ENCODE measurements around the gene STX2. TPM values are rescaled to one million over a fixed set of nuclear protein-coding genes. Genes with fewer than 3 reads are reported as not detected.
A peak's percentile ranks its signal among the peaks of the same experiment; 100 is the strongest.

STX2 gene
- total RNA-seq, 1 donor from 2014 or later = 14.0 TPM

DNA sequence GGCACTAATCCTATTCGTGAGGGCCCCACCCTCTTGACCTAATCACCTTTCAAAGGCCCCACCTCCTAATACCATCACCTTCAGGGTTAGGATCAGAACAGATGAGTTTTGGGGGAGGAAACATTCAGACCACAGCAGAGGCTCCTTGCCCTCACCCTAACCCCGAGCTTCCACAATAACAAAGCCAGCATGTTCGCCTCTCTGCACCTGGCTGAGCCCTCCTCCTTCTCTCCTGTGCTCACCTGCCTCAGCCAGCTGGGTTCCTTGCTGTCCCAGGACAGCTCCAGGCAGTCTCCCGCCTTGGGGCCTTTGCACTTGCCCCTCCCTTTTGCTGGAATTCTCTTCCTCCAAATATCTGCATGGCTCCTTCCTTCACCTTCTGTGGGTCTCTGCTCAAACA is 23.1 kb upstream of the STX2 start:
- no peak for DNase-seq (ENCODE audit: low spot score in 2 of 2, unreplicated experiment in 2 of 2)
- no peak for TF ChIP-seq CTCF (IDR thresholded peaks at IDR 0.05; ENCODE audit: unreplicated experiment)
- Mint-ChIP-seq H3K4me1 (no peaks in the 10 kb centered on the region), H3K27ac (no peak overlapping the region), H3K4me3 (no peak overlapping the region), H3K27me3 (ENCODE audit: low read depth) (no peaks in the 10 kb centered on the region), H3K9me3 (peaks cover 4% of the 10 kb centered on the region), H3K36me3 (no peaks in the 10 kb centered on the region)

DNA sequence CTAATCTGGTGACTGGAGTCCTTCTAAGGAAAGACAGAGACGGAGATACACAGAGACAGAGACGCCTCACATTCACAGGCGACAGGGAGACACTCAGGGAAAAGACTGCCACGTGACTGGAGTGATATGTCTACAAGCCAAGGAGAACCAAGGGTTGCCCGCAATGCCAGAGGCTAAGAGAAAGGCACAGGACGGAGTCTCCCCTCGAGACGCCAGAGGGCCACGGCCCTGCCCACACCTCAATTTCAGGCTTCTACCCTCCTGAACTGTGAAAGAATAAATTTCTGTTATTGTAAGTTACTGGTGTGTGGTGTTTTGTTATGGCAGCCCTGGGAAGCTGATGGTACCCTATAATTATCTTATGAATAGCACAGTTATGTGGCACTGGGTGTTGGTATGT is 21.3 kb upstream of the STX2 start:
- Mint-ChIP-seq H3K4me1 (no peaks in the 10 kb centered on the region), H3K4me3 (no peak overlapping the region), H3K27ac (no peak overlapping the region), H3K9me3 (peaks cover 9% of the 10 kb centered on the region), H3K27me3 (ENCODE audit: low read depth) (peaks cover 4% of the 10 kb centered on the region), H3K36me3 (no peaks in the 10 kb centered on the region)
- DNase-seq (ENCODE audit: low spot score in 2 of 2, unreplicated experiment in 2 of 2) = no peak
- TF ChIP-seq CTCF (IDR thresholded peaks at IDR 0.05; ENCODE audit: unreplicated experiment) = no peak

- H3K27ac Mint-ChIP-seq = no peak overlapping the region
- no peaks in the 10 kb centered on the region for H3K36me3 Mint-ChIP-seq
- no peaks in the 10 kb centered on the region for H3K4me1 Mint-ChIP-seq
- DNase-seq (ENCODE audit: low spot score in 2 of 2, unreplicated experiment in 2 of 2) = no peak
- H3K4me3 Mint-ChIP-seq = no peak overlapping the region
- H3K9me3 Mint-ChIP-seq = peaks cover 9% of the 10 kb centered on the region
- peaks cover 8% of the 10 kb centered on the region for H3K27me3 Mint-ChIP-seq (ENCODE audit: low read depth)
- TF ChIP-seq CTCF (IDR thresholded peaks at IDR 0.05; ENCODE audit: unreplicated experiment) = no peak
Measured at GRCh38 chr12:130859161-130859560, 20.1 kb upstream of the STX2 start.

- no peak for DNase-seq (ENCODE audit: low spot score in 2 of 2, unreplicated experiment in 2 of 2)
- H3K36me3 Mint-ChIP-seq = no peaks in the 10 kb centered on the region
- H3K4me3 Mint-ChIP-seq = no peak overlapping the region
- peak; percentile 44 for TF ChIP-seq CTCF (IDR thresholded peaks at IDR 0.05; ENCODE audit: unreplicated experiment)
- H3K4me1 Mint-ChIP-seq = no peaks in the 10 kb centered on the region
- H3K27me3 Mint-ChIP-seq (ENCODE audit: low read depth) = peaks cover 13% of the 10 kb centered on the region
- H3K27ac Mint-ChIP-seq = no peak overlapping the region
- peaks cover 9% of the 10 kb centered on the region for H3K9me3 Mint-ChIP-seq
Measured at GRCh38 chr12:130858084-130858483, 19.0 kb upstream of the STX2 start.

GRCh38 chr12:130856088-130856487 is 17.0 kb upstream of the STX2 start:
- H3K4me3 Mint-ChIP-seq = no peak overlapping the region
- H3K27me3 Mint-ChIP-seq (ENCODE audit: low read depth) = peaks cover 16% of the 10 kb centered on the region
- DNase-seq (ENCODE audit: low spot score in 2 of 2, unreplicated experiment in 2 of 2) = no peak
- no peak for TF ChIP-seq CTCF (IDR thresholded peaks at IDR 0.05; ENCODE audit: unreplicated experiment)
- H3K4me1 Mint-ChIP-seq = peaks cover 6% of the 10 kb centered on the region
- peaks cover 9% of the 10 kb centered on the region for H3K9me3 Mint-ChIP-seq
- no peak overlapping the region for H3K27ac Mint-ChIP-seq
- H3K36me3 Mint-ChIP-seq = no peaks in the 10 kb centered on the region

- peak overlapping the region; percentile 96 for H3K27ac Mint-ChIP-seq
- H3K36me3 Mint-ChIP-seq = no peaks in the 10 kb centered on the region
- H3K4me3 Mint-ChIP-seq = peak overlapping the region; percentile 54
- no peaks in the 10 kb centered on the region for H3K9me3 Mint-ChIP-seq
- DNase-seq (ENCODE audit: low spot score in 2 of 2, unreplicated experiment in 2 of 2) = no peak
- no peak for TF ChIP-seq CTCF (IDR thresholded peaks at IDR 0.05; ENCODE audit: unreplicated experiment)
- H3K4me1 Mint-ChIP-seq = peaks cover 37% of the 10 kb centered on the region
- peaks cover 14% of the 10 kb centered on the region for H3K27me3 Mint-ChIP-seq (ENCODE audit: low read depth)
Measured at GRCh38 chr12:130850418-130851021, 11.5 kb upstream of the STX2 start.
